HG02623 (cell line): ENCODE results near the gene STPG3.

ENCODE experiments used
- ATAC-seq: cut with Tn5 transposase; IDR thresholded peaks from one replicate; pipeline ENCODE4 v1.9.1; 2021; ENCODE audit warnings: moderate library complexity; ENCODE audit not compliant: unreplicated experiment

The STPG3 gene

DNA sequence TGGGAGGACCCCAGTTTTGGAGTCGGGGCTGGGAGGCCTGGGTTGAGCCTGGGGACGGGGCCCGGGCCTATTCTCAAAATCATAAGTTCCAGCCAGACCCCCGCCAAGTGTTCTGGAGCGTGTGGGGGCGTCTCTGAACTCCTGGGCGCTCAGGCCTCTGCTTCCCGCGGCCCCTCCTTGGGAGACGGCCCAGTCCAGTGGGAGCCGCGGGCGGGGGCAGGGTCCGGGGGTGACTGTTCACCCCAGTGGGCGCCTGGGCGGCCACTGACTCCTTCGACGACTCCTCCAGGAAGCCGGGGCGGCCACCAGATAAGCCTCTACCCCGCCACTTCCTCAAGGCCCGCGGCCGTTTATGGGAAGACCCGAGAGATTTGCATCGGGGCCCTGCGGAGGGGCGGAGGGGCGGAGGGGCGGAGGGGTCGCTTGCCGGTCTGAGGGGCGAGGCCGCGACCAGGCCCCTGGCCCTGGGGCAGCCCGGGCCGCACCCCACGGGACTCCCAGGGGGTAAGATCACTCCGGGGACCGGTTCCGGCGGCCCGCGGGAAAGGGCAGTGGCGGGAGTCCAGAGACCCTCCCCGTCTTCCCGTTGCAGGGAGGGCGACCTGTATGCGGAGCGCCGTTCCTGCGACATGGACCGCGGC, 27.1 kb downstream of the STPG3 start:
- no peak for ATAC-seq

DNA sequence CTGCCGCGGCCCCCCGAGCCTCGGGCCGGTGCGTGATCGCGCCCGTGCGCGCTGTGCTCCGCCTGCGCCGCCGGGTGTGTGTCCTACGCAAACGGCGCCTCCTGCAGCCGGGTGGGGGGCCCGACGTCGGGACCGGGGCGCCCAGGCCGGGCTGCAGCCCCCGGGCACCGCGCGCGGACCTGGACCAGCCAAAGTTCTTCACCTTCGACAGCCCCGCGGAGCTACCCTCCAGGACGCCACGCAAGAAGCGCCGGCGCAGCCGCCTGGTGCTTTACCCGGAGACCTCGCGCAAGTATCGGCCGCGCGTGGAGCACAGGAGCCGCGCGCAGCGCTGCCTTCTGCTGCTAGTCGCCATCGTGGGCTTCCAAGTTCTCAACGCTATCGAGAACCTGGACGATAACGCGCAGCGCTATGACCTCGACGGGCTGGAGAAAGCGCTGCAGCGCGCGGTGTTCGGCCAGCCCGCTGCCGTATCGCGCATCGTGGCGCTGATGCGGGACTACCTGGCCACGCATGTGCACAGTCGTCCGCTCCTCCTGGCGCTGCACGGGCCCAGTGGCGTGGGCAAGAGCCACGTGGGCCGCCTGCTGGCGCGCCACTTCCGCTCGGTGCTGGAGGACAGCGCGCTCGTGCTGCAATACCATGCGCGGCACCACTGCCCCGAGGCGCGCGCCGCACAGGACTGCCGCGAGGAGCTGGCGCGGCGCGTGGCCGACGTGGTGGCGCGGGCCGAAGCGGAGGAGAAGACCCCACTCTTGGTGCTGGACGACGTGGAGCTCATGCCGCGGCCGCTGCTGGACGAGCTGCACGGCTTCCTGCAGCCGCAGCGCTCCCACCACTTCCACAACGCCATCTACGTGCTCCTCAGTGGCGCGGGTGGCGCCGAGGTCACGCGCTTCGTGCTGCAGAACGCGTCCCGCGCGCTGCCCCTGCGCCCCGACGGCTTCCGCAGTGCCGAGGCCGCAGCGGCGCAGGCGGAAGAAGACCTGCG, 27.9 kb downstream of the STPG3 start:
- no peak for ATAC-seq

DNA sequence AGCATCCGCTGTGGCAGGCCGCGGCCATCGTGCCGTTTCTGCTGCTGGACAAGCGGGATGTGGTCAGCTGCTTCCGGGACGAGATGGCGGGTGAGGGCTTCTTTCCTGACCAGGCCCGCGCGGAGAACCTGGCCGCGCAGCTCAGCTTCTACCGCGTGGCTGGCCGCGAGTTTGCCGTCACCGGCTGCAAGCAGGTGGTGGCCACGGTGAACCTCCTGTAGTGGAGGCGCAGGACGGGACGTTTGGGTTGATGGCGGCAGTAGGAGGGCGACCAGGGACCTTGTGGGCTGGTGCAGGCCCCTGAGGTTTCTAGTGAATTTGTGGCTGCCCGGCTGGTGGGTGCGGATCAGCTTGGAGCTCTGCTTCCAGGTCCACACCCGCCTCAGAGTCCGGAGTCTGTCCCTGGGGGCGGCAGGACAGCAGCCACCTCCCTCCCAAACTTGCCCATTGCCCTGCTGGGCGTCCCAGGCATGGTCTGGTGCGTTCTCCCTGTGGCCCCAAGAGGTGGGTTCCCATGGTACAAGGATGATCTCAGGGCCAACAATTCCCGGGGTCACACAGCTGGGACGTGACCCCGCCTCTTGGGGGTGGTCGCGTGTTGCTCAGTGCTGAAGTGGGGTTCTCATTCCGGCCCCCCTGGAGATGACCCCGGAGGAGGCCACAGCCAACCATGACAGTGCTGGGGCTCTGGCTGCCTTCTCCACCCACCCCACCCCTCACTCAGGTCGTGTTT, 28.8 kb downstream of the STPG3 start:
- no peak for ATAC-seq

DNA sequence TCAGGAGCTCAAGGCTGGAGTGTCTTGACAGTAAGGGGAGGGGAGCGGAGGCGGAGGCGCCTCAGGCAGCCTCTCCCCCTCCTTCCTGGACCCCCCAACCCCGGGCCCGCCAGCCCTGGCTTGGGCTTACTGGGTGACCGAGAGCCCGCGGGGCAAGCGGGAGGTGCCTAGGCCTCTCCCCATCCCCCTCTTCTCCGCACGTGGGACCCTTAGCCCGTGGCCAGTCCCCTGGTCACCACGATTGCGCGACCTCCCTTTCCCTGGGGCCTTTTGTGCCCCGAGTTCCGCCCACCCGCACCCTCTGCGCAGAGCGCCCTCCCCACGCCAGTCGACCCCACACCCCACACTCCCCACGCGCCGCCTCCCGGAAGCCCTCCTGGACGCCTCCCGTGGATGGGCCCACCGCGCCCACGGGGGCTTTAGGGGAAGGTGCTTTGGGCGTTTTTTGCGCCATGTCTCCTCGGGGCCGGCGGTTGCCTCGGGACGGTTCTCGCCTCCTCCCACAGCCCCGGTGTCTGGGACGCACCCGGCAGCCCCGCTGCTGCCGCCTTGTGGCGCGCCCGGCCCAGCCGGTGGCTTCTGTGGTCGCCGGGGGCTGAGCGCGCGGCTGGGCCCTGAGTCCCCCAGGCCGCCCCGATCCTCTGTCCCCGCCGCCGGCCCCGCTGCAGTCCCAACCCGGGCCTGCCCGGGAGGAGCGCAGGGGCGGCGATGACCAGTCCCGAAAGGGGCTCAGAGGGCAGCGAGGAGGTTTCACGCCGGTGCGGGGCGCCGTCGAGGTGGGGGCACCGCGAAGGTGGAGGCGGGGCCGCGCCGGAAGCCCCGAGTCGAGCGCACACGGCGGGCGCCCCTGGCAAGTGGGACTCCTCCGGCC, 29.6 kb downstream of the STPG3 start:
- ATAC-seq: no peak

DNA sequence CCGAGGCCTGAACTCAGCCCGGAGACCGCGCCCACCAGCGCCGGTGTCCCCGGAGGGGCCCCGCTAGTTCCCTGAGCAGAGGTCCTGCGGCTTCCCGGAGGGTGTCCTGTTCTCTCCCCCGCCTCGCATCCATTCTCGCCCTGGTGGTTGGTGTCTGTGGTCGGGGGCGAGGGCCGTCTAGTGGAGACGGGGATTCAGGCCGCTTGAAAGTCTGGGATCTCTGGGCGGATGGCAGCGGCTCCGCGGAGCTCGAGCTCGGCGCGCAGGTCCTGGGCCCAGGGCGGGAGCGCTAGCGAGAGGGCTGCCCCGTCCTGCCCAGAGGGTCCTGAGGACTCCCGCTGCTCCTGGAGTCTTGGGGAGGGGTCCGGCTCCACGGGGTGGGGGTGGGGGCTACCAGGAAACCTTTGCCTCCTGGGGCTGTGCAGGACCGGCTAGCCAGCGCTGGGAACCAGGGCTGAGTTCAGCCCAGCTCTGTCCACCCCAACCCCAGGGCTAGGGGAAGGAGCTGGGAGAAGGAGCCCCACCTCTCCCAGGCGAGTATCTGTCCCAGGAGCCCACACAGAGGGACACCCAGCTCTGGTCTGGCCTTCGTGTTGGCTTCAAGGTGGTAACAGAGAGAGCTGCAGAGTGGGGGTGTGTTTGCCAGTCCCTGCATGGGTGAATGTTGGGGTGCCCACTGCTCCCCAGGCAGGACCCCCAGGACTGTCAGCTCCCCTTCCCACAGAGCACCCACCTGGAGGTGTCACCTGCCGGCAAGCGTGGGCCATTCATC, 30.4 kb downstream of the STPG3 start:
- no peak for ATAC-seq

DNA sequence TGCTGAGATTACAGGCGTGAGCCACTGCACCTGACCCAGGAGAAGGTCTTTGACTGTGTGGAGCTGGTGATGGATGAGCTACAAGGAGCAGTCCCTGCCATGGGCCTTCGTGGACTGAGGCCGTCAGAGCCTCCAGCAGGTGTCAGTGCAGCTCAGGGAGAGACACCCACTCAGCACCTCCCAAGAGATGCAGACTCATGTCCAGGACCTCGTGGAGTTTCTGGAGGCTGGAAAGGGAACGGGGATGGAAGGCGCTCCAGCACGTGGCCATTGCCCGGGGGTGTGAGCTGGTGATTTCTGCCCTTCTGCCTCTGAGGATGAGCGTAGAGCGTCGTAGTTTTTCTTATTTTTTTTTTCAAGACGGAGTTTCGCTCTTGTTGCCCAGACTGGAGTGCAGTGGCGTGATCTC, 35.9 kb downstream of the STPG3 start:
- ATAC-seq: no peak

DNA sequence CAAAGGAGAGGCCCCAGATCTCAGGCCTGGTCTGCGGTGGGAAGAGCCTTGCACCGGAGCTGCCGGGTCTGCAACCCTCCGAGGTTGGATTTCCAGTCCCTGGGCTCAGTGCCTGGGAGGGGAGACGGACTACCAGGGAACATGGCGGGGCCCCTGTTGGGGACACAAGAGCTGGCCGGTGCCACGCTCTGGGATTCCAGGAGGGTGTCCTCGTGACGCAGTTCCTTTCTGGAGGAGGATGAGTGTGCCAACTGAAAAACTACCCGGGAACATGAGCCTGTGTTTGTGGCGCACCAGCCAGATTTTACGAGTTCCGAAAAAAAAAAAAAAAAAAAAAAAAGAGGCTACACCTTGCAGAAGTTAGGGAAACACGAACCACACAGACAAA, 42.0 kb downstream of the STPG3 start:
- ATAC-seq: no peak

DNA sequence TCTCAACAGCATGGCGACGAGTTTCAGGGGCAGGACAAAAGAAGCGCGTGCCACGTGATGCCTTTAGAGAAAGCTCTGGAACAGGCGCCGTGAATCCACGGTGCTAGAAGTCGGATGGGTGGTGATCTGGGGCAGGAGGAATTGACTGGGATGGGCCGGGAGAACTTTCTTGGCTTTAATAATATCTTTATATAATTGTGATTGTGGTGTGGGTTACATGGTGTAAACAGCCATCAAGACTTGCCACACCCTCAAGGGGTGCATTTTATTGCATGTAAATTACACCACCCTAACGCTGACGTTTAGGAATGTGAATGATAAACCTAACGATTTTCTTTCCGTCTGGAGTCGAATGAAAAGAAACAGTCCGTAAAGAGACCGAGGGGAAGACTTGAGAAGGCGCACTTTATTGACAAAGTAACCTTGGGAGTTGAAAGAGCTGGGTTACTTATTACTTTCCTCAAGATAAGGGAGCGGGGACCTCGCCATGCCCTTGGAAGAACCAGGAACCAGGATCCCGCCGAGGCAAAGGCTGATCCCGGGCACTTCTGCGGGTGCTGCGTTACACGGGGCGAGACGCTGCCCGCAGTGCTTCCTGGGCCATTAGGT, 42.5 kb downstream of the STPG3 start:
- no peak for ATAC-seq

DNA sequence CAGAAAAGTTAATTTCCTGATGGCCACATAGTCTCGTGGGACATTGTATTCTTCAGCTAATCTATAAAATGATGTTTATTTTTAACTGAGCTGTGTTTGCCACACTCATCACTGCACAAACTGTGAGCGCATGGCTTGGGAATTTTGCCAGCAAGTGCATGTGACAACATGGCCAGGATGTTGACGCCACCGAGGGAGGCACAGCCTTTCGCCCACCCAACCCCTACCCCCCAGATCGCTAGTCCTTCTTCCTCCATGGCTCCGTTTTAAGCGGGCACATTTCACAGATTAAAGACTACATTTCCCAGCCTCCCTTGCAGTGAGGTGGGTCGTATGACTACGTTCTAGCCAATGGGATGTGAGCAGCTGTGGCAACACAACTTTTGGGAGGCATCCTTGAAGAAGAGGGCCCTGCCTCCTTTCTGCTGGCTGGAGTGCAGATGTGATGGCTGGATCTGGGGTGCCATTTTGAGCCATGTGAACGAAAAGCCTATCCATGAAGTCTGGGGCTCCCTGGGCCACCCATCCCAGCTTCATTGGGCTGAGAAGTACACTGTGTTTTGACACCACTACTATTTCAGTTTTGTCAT, 43.1 kb downstream of the STPG3 start:
- no peak for ATAC-seq

DNA sequence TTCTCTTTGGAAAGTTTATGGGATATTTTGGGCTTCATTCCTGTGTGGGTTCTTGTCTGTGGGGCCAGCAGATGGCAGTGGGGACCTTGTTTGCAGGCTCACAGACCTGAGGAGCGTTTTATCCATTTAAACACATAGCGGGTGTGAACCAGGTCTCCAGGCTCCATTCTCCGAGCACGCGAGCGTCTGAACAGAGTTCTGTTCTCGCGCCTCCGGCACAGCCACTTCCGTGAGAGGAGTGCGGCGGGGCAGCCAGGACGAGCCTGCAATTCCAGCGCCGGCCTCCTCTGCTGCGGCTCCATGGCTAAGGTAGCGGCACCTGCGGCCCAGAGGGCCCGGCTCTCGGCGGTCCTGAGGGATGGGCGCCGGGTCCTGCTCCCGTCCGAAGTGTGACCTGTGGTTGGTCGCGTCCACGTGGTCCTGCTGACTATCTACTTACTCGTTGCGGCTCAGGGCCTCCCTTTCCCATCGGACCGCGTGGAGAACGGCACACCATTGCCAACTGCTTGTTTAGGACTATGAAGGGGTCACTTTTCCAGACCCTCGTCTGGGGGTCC, 43.7 kb downstream of the STPG3 start:
- ATAC-seq: no peak

DNA sequence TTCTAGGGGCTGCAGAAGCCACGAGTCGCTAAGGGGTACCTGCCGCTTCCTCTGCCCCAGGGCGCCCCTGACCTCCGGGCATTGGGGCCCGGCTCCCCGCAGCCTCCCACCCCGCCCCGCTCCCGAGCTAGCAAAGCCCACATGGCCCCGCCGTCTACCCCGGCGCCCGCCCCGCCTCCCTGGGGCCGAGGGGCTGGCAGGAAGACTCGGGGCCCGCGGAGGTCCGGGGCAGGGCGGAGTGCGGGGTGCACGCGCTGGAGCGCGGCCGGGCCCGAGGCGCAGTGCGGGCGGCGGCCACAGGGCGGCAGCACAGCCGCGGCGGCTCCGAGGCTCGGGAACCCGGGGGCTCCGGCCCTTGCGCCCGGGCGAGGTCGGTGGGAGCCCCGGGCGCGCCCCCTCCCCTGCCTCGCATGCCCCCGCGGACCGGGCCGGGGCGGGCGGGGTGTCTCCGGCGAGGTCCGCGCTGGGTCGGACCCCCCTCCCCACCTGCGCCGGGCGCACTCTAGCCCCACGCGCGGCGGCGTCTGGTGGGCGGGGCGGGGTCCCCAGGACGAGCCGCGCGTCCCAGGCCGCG, 44.2 kb downstream of the STPG3 start:
- no peak for ATAC-seq

DNA sequence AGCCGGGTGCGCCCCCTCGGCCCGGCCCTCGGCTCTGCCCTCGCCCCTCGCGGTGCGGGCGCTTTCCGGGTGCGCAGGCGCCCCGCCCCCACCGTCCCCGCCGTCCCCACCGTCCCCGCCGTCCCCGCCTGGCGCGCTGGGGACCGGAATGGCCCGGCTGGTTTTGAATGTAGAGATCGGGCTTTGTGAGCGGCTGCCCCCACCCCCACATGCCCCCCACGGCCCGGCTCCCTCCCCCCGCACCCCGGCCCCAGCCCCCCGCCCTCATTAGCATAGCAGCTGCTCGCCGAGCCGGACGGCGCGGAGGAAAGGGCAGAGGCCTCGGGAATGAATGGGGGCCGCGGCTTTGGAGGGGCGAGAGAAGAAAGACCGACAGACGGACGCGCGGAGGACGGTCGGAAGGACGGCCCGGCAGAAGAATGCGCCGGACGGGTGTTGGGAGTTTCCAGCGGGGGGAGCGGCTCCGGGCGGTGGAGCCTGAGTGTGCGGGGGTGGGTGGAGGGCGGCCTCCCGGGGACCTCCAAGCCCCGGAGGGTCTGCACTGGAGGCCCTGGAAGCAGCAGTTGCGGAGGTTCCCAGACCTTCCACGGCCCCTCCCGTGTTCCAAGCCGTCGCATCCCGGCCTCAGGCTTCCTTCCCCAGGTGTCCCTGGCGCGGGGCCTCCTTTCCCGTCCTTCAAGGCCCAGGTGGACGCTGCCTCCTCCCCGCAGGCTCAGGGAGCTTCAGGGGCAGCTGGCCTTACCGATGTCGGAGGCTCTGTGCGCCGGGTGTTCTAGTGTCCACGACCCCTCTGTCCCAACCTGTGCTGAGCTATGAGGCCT, 45.0 kb downstream of the STPG3 start:
- ATAC-seq: no peak

DNA sequence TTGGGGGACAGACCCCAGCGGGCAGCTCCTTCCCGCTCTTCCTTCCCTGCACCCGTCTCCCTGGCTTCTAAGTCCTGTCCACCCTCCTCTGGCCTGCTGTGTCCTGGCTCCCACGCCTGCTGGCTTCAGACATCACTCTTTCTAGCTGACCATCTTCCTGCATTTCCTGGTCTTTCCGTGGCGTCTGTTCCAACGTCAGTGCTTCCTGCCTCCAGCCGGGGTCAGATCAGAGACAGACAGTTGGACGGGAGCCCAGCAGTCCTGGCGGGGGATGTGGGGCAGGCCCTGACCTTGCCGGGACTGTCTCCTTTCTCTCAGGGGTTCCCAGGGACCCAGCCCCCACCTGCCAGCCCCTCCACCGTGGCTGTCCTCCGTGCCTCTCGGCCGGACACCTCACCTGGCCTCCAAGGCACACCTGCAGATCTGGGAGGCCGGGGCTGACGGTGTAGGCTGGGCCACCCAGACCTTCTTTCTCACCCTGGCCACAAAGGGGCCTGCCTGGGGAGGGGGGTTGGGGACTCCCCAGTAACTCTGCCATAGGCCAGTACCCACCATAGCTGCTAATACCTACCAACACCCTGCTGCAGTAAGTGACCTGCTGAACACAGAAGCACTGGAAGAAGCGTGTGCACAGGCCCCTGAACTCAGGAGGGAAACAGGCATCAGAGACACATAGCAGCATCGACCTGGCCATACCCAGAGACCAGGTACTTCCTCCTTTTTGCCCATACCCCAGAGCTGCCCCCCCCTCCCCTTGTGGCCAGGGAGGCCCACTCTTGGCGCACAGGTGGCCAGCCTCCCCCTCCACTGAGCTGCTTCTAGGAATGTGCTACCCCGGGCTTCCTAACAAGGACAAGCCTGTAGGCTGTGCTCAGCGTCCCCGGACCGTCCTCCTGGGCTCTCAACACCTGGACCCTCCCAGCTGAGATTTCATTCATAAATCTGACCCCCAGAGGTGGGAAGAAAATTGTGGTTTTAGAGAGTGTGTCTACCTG, 45.9 kb downstream of the STPG3 start:
- ATAC-seq: no peak

DNA sequence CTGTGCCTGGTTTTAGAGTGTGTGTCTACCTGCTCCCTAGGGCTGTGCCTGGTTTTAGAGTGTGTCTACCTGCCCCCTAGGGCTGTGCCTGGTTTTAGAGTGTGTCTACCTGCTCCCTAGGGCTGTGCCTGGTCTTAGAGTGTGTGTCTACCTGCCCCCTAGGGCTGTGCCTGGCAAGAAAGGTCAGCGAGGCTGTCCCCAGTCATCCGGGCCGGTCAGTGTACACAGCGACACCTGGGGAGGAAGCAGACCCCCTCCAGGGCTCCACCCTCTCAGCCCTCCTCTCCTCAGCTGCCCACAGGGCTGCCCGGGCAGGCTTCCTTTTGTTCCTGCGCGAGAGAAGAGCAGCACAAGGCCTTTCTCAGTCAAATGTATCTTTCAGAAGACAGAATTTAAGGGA, 46.9 kb downstream of the STPG3 start:
- ATAC-seq: no peak

DNA sequence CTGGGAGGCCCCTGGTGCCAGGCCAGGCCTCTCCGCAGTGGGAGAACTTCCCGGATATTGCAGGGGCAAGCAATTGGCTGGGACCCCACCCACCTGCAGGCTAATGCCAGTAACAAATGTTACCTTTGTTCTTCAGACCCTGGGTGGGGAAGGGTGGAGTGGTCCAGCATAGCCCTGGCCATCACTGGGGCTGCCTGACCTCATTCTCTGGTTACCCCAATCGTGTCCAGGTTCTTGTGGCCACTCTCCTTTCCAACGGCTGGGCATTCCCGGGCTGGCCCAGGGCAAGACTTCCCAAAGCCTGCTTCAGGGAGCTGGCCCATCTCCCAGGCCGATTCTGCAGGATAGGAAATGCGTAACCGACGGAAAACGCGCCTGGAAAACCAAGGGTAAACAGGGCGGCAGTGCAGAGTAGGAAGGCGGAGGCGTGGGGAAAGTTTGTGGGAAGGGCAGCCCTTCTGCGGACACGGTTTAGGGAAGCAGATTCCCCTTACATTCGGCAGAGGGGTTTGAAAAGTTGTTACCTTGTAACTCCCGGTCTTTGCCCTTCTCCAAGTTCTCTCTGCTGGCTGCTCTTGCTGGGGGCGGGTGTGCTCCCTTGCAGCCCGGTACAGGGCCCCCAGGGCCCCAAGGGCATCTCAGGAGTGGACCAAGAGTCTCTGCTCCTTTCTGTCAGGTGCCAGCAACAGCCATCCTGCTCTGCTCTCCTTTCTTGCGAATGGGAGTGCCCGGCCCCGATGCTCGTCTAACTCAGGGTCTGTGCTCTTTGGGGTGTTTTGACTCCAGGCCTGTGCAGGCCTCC, 47.5 kb downstream of the STPG3 start:
- ATAC-seq: no peak

DNA sequence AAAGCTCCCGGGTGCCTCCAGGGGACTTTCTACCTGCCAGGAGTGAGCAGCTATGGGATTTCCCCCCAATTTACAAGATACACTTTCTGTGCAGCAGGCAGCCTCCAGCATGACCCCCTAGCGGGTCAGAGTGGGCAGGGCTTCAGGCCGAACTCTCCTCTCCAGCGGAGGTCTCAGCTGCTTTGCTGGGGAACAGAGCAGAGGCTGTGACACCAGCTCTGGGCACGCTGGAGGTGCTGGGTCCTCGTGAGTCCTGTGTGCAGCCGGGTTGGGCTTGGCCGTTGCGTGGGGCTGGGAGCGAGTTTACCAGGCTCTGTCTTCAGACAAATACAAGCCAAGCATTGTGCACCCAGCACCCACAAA, 48.1 kb downstream of the STPG3 start:
- no peak for ATAC-seq
